Gastrocnemius medialis (tissue), 4 donors: ENCODE data around the gene JDP2.

Experiments
- POLR2A ChIP-seq, 2 donors: fragments of 450-650 bp; IDR thresholded peaks; one replicate each; pipeline ENCODE4 v1.6.1; 2017; ENCODE audit warnings: antibody characterized with exemption in 2 of 2, mild to moderate bottlenecking in 2 of 2, moderate library complexity in 2 of 2
- TF ChIP-seq, protein P1 (sequence below), 5 experiments: fragments of 450-650 bp in 3 of 5; fragments of 200-600 bp in 2 of 5; sonication (generic) in 2 of 5; IDR thresholded peaks in 4 of 5; conservative IDR thresholded peaks in 1 of 5; 1 replicate in 4 of 5; 2 replicates in 1 of 5; pipeline ENCODE4 v1.5.1; 2016 to 2019; ENCODE audit warnings: antibody characterized with exemption in 5 of 5, mild to moderate bottlenecking in 3 of 5, moderate library complexity in 3 of 5

DNA sequence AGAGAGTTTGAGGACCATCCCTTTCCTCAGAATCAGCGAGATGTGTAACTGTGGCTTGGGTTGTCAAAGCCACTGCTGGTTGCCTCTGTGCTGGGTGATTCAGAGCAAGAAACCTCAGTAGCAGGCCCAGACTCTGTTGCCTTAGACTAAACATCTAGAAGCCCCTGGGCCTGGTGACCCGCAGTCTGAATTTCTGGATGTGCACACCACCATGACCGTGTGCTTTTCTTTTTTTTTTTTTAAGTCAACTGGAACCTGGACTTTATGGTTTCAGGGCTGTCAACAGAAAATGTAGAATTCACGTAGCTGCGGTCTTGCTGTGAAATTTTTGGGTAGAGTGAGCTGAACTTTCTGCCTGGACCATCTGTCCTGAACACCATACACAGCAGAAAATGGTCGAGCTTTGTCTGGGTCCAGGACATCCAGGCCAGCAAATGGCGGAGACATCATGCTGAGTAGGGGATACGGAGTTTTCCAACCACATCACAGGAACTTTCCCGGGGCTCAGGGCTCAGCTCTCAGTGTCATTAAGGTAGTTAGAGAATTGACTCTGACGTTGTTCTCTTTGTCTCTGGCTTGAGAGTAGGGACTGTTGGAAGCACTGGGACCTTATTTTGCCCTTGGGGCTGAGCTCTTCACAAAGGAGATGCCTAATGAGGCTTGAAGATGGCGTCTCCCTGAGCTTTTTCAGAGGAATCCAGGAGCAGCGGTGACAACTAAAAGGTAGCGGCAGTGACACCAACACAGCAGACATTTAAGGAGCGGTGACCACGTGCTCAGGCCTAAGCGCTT lies 71.5 kb downstream of the JDP2 start:
- TF ChIP-seq, protein P1, sequence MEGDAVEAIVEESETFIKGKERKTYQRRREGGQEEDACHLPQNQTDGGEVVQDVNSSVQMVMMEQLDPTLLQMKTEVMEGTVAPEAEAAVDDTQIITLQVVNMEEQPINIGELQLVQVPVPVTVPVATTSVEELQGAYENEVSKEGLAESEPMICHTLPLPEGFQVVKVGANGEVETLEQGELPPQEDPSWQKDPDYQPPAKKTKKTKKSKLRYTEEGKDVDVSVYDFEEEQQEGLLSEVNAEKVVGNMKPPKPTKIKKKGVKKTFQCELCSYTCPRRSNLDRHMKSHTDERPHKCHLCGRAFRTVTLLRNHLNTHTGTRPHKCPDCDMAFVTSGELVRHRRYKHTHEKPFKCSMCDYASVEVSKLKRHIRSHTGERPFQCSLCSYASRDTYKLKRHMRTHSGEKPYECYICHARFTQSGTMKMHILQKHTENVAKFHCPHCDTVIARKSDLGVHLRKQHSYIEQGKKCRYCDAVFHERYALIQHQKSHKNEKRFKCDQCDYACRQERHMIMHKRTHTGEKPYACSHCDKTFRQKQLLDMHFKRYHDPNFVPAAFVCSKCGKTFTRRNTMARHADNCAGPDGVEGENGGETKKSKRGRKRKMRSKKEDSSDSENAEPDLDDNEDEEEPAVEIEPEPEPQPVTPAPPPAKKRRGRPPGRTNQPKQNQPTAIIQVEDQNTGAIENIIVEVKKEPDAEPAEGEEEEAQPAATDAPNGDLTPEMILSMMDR (IDR thresholded peaks at IDR 0.05 in 4 of 5, conservative IDR thresholded peaks at IDR 0.05 in 1 of 5) = no peak
- TF ChIP-seq POLR2A (IDR thresholded peaks at IDR 0.05) = no peak
